Fibroblast of lung (primary cell): ENCODE measurements around the gene DCLK2. TPM values are rescaled to one million over a fixed set of nuclear protein-coding genes. Genes with fewer than 3 reads are reported as not detected.

ENCODE experiments used
- DNase-seq, 2 donors: peaks; one replicate each; pipeline versions ENCODE4 v3.0.0 to v3.0.0-alpha.2; 2010; ENCODE audit warnings: low read depth in 2 of 2
- H2AFZ ChIP-seq: 2 replicates; pipeline ENCODE4 v1.5.1; 2012; ENCODE audit warnings: low read length, control low read depth, inconsistent platforms
- H3K27ac ChIP-seq: 2 replicates; pipeline ENCODE4 v1.5.1; 2011; ENCODE audit warnings: low read length, control low read depth; ENCODE audit not compliant: insufficient read depth
- H3K27me3 ChIP-seq: 2 replicates; pipeline ENCODE4 v1.5.1; 2011; ENCODE audit warnings: mild to moderate bottlenecking, low read length; ENCODE audit not compliant: control insufficient read depth, insufficient read depth
- H3K36me3 ChIP-seq: 2 replicates; pipeline ENCODE4 v1.5.1; 2011; ENCODE audit warnings: low read length; ENCODE audit not compliant: control insufficient read depth, insufficient read depth
- H3K4me1 ChIP-seq: 2 replicates; pipeline ENCODE4 v1.5.1; 2011; ENCODE audit warnings: low read length; ENCODE audit not compliant: control insufficient read depth, insufficient read depth; ENCODE audit errors: extremely low read depth
- H3K4me2 ChIP-seq: 2 replicates; pipeline ENCODE4 v1.5.1; 2011; ENCODE audit warnings: low read length, control low read depth; ENCODE audit not compliant: insufficient read depth; ENCODE audit errors: extremely low read depth
- H3K4me3 ChIP-seq, 4 experiments: fragments of 200-600 bp in 1 of 4; sonication (generic) in 1 of 4; replicated peaks in 1 of 4; 2 replicates each; pipeline ENCODE4 v1.5.1; 2011 to 2016; ENCODE audit warnings: low read length in 4 of 4, low read depth in 3 of 4, mild to moderate bottlenecking in 3 of 4, control low read depth in 2 of 4, inconsistent platforms in 1 of 4, mixed read lengths in 1 of 4; ENCODE audit not compliant: insufficient read depth in 1 of 4; ENCODE audit errors: control extremely low read depth in 1 of 4
- H3K79me2 ChIP-seq: 2 replicates; pipeline ENCODE4 v1.5.1; 2012; ENCODE audit warnings: mild to moderate bottlenecking, low read length, inconsistent platforms; ENCODE audit not compliant: control insufficient read depth, insufficient read depth
- H3K9ac ChIP-seq: 2 replicates; pipeline ENCODE4 v1.5.1; 2011; ENCODE audit warnings: mild to moderate bottlenecking, low read length, control low read depth; ENCODE audit not compliant: insufficient read depth
- H3K9me3 ChIP-seq: 2 replicates; pipeline ENCODE4 v1.5.1; 2012; ENCODE audit warnings: low read depth, low read length; ENCODE audit not compliant: control insufficient read depth, insufficient read depth
- H4K20me1 ChIP-seq: 2 replicates; pipeline ENCODE4 v1.5.1; 2011; ENCODE audit warnings: low read length; ENCODE audit not compliant: control insufficient read depth, insufficient read depth; ENCODE audit errors: extremely low read depth
- CTCF ChIP-seq, 2 donors: IDR thresholded peaks in 1 of 2; conservative IDR thresholded peaks in 1 of 2; 1 replicate in 1 of 2; 2 replicates in 1 of 2; pipeline ENCODE4 v1.5.1; 2011 to 2012; ENCODE audit warnings: low read length in 2 of 2, control low read depth in 1 of 2, inconsistent platforms in 1 of 2, low read depth in 1 of 2, mild to moderate bottlenecking in 1 of 2
- EZH2 ChIP-seq: IDR thresholded peaks from 2 replicates; pipeline ENCODE4 v1.5.1; 2012; ENCODE audit warnings: low read length, control low read depth, mild to moderate bottlenecking; ENCODE audit errors: missing control alignments
- polyA plus RNA-seq, 2 donors: library from polyadenylated mRNA; depleted of rRNA in 1 of 2; stranded (reverse) in 1 of 2; unstranded in 1 of 2; fragments of >200 nt; gene quantifications; 2 replicates each; pipeline ENCODE4 v1.2.1, GENCODE V29; 2011 to 2012; ENCODE audit warnings: missing spikeins in 1 of 2
- total RNA-seq: library from RNA; depleted of rRNA; stranded (reverse); fragments of >200 nt; gene quantifications from 2 replicates; pipeline ENCODE4 v1.2.1, GENCODE V29; 2014

Gene DCLK2
- total and polyA plus RNA-seq, 2 donors (not counting 1 experiment from before 2014, with no cell fraction given): 3.8 to 14.0 TPM

GRCh38 chr4:150173432-150173861 lies 95.2 kb downstream of the DCLK2 start:
- H4K20me1 ChIP-seq: no peaks in the 10 kb centered on the region
- DNase-seq: peak in 1 of 2 donors; percentile 72
- no peaks in the 10 kb centered on the region for H3K27me3 ChIP-seq
- H3K4me3 ChIP-seq: no peak overlapping the region
- H3K79me2 ChIP-seq: no peaks in the 10 kb centered on the region
- H2AFZ ChIP-seq: no peak overlapping the region
- H3K9ac ChIP-seq: no peak overlapping the region
- H3K9me3 ChIP-seq: no peaks in the 10 kb centered on the region
- H3K4me2 ChIP-seq: no peak overlapping the region
- no peak overlapping the region for H3K27ac ChIP-seq
- no peaks in the 10 kb centered on the region for H3K36me3 ChIP-seq
- H3K4me1 ChIP-seq: peaks cover 3% of the 10 kb centered on the region
- no peak for TF ChIP-seq CTCF (conservative IDR thresholded peaks at IDR 0.05 in 1 of 2, IDR thresholded peaks at IDR 0.05 in 1 of 2; ENCODE audit: low read depth in 1 of 2, low read length in 2 of 2)
- no peak for TF ChIP-seq EZH2

- Histone ChIP-seq H2AFZ (no peak overlapping the region), H3K9ac (no peak overlapping the region), H3K4me1 (peaks cover 3% of the 10 kb centered on the region), H3K27ac (no peak overlapping the region), H3K4me2 (no peak overlapping the region), H4K20me1 (no peaks in the 10 kb centered on the region), H3K4me3 (no peak overlapping the region), H3K36me3 (no peaks in the 10 kb centered on the region), H3K9me3 (no peaks in the 10 kb centered on the region), H3K27me3 (no peaks in the 10 kb centered on the region), H3K79me2 (no peaks in the 10 kb centered on the region)
- TF ChIP-seq EZH2 (no peak), CTCF (conservative IDR thresholded peaks at IDR 0.05 in 1 of 2, IDR thresholded peaks at IDR 0.05 in 1 of 2; ENCODE audit: low read depth in 1 of 2, low read length in 2 of 2) (no peak)
- peak in 1 of 2 donors; percentile 78 for DNase-seq
Observed at GRCh38 chr4:150173982-150174398, 95.7 kb downstream of the DCLK2 start.

GRCh38 chr4:150176547-150176946 lies 98.3 kb downstream of the DCLK2 start:
- H3K27me3 ChIP-seq: no peaks in the 10 kb centered on the region
- DNase-seq: peak; percentile 48 to 87
- TF ChIP-seq CTCF (conservative IDR thresholded peaks at IDR 0.05 in 1 of 2, IDR thresholded peaks at IDR 0.05 in 1 of 2; ENCODE audit: low read depth in 1 of 2, low read length in 2 of 2) (no peak), EZH2 (no peak)
- no peak overlapping the region for H3K4me2 ChIP-seq
- H3K79me2 ChIP-seq: no peaks in the 10 kb centered on the region
- no peaks in the 10 kb centered on the region for H3K36me3 ChIP-seq
- peaks cover 3% of the 10 kb centered on the region for H3K4me1 ChIP-seq
- no peak overlapping the region for H3K4me3 ChIP-seq
- H4K20me1 ChIP-seq: no peaks in the 10 kb centered on the region
- H2AFZ ChIP-seq: no peak overlapping the region
- H3K27ac ChIP-seq: no peak overlapping the region
- no peak overlapping the region for H3K9ac ChIP-seq
- no peaks in the 10 kb centered on the region for H3K9me3 ChIP-seq
